Measurements from ENCODE around the gene LHX2. TPM values are rescaled to one million over a fixed set of nuclear protein-coding genes. Genes with fewer than 3 reads are reported as not detected.

Gene LHX2
- total RNA-seq, 1 experiment from 2014 or later = 1.4 TPM

DNA sequence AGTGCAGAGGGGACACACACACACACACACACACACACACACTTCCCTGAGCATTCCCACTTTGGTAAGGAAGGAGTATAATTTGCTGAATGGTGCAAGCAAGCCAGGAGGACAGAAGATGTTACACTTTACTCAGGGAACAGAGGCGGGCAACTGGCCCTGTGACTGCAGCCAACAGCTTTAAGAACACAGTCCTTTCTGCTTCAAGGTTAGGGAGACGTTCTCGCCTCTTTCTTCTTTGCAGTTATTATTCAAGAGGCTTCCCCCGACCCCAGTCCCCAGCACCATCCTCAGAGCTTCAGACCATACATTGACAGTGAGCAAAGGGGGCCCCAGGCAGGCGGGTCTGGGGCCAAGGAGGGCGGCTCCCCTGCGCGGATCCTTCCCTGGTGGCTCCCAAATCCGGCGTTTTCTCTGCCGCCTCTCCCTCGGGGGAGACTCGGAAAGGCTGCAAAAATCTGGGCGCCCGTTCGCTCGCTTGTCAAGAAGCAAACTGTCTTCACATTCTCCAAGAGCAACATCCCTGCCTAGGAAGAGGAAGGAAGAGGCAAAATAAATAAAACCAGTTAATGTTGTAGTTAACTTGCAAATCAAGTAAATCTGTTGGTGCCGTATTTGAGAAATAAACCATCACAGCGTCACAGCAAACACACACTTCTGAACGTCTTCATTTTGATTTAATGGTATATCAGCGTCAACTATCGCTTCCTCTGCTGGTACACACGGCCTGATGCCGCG is 3.8 kb upstream of the LHX2 start:
- no peaks in the 10 kb centered on the region for H3K9me2 ChIP-seq (ENCODE audit: insufficient read depth)
- H3K27ac ChIP-seq = no peak overlapping the region
- H3K9me3 ChIP-seq (ENCODE audit: insufficient read depth, low read depth) = no peaks in the 10 kb centered on the region
- no peak overlapping the region for H3K4me2 ChIP-seq
- peaks cover 32% of the 10 kb centered on the region for H3K4me1 ChIP-seq (replicated peaks; ENCODE audit: insufficient read depth)
- no TSS peak for BruUV-seq (replicated peaks)
- no peak overlapping the region for H2AFZ ChIP-seq
- H3K27me3 ChIP-seq (ENCODE audit: insufficient read depth, low read depth) = no peaks in the 10 kb centered on the region; the same call in 1 of the 2 replicates
- no peaks in the 10 kb centered on the region for H3K36me3 ChIP-seq (ENCODE audit: low read depth)
- peaks cover 9% of the 10 kb centered on the region; the same call in 1 of the 2 replicates for H3F3A ChIP-seq (ENCODE audit: insufficient read depth, low read depth)
- CTCF ChIA-PET = interaction anchor here (0.7 kb wide), 1 partner anchor 646 kb away, joined by 3 read pairs; no protein-coding TSS in a partner anchor
- H4K20me1 ChIP-seq (ENCODE audit: insufficient read depth) = no peaks in the 10 kb centered on the region
- POLR2A ChIA-PET (ENCODE audit: unreplicated experiment) = no interaction called here
- TF ChIP-seq EZH2 (IDR thresholded peaks at IDR 0.05; ENCODE audit: low read depth) = no peak
- TF ChIP-seq, protein P1, sequence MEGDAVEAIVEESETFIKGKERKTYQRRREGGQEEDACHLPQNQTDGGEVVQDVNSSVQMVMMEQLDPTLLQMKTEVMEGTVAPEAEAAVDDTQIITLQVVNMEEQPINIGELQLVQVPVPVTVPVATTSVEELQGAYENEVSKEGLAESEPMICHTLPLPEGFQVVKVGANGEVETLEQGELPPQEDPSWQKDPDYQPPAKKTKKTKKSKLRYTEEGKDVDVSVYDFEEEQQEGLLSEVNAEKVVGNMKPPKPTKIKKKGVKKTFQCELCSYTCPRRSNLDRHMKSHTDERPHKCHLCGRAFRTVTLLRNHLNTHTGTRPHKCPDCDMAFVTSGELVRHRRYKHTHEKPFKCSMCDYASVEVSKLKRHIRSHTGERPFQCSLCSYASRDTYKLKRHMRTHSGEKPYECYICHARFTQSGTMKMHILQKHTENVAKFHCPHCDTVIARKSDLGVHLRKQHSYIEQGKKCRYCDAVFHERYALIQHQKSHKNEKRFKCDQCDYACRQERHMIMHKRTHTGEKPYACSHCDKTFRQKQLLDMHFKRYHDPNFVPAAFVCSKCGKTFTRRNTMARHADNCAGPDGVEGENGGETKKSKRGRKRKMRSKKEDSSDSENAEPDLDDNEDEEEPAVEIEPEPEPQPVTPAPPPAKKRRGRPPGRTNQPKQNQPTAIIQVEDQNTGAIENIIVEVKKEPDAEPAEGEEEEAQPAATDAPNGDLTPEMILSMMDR (conservative IDR thresholded peaks at IDR 0.05) = no peak
- no peak overlapping the region for H3K4me3 ChIP-seq
- intact Hi-C loops (cut with micrococcal nuclease; ENCODE audit: unreplicated experiment) = no loop called here
- H3K79me2 ChIP-seq (ENCODE audit: low read depth) = no peaks in the 10 kb centered on the region
- no peak for DNase-seq

DNA sequence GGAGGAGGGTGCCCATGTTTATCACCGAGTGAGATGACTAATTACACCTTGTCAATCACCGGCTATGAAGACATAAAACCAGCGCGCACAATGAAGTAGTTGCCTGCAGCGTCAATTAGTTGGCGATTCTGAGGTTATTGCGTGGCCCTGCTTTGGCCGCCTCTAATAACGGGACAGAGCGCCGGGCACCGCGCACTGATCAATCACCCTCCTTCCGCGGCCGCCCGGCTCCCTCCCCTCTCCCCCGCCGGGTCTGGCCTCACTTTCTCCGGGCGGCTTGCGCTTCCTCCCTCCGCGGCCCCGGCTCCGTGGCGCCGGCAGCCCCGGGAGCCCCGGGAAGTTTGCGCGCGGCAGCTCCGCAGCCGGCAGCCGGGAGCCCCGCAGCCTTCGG is 3.3 kb upstream of the LHX2 start:
- ChIA-PET CTCF (no interaction called here), POLR2A (ENCODE audit: unreplicated experiment) (no interaction called here)
- no peak overlapping the region for H2AFZ ChIP-seq
- no peak for DNase-seq
- no peaks in the 10 kb centered on the region for H3K9me2 ChIP-seq (ENCODE audit: insufficient read depth)
- intact Hi-C loops (cut with micrococcal nuclease; ENCODE audit: unreplicated experiment) = no loop called here
- no peaks in the 10 kb centered on the region for H3K79me2 ChIP-seq (ENCODE audit: low read depth)
- no peak overlapping the region for H3K27ac ChIP-seq
- H3K4me2 ChIP-seq = no peak overlapping the region
- H3K4me3 ChIP-seq = no peak overlapping the region
- peaks cover 4% of the 10 kb centered on the region; the same call in 1 of the 2 replicates for H3F3A ChIP-seq (ENCODE audit: insufficient read depth, low read depth)
- peaks cover 29% of the 10 kb centered on the region for H3K4me1 ChIP-seq (replicated peaks; ENCODE audit: insufficient read depth)
- TF ChIP-seq, protein P1 (conservative IDR thresholded peaks at IDR 0.05) = no peak
- TF ChIP-seq EZH2 (IDR thresholded peaks at IDR 0.05; ENCODE audit: low read depth) = no peak
- no peaks in the 10 kb centered on the region for H4K20me1 ChIP-seq (ENCODE audit: insufficient read depth)
- no peaks in the 10 kb centered on the region for H3K36me3 ChIP-seq (ENCODE audit: low read depth)
- BruUV-seq (replicated peaks) = no TSS peak
- no peaks in the 10 kb centered on the region for H3K9me3 ChIP-seq (ENCODE audit: insufficient read depth, low read depth)
- H3K27me3 ChIP-seq (ENCODE audit: insufficient read depth, low read depth) = no peaks in the 10 kb centered on the region; the same call in 1 of the 2 replicates

DNA sequence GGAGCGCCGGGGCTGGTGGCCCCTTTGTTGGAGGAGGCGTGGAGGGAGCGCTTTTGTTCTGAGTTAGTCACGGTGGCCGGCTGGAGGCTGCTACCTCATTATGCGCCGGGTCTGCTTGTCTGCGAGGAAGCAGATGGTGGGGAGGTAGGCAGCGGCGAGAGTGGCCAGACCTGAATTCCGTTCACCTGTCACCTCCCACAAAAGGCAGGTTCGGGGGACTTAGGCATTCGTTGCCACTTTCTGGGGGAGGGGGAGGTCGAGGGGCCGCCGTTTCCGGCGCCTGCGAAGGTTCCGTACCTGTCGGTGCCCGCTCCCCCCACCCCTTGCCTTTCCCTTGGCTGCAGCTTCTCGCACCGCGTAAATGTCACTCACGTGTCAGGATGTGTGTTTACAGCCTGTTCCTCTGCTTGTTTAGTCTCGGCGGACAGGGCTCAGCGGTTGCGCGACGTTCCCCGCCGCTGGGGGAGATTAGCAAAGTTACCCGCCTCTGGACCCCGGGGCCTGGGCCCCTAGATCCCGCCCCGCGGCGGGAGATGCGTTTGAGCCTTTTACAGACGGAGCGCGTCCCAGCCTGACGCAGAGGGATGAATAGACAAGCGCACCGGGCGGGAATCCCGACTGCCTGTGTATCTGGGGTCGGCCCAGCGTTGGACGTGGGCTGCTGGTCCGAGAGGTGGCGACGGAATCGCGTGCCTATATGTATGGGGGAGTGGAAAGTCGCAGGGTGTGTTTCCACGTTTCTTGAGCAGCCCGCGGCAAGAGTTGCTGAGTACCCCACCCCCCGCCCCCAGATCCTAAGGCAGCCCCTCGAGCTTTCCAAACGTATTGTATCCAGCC is 2.7 kb upstream of the LHX2 start:
- no peak overlapping the region for H3K4me3 ChIP-seq
- POLR2A ChIA-PET (ENCODE audit: unreplicated experiment) = no interaction called here
- no peak overlapping the region for H2AFZ ChIP-seq
- H3K27me3 ChIP-seq (ENCODE audit: insufficient read depth, low read depth) = no peaks in the 10 kb centered on the region
- no peak overlapping the region for H3K4me2 ChIP-seq
- CTCF ChIA-PET = no interaction called here
- H3F3A ChIP-seq (ENCODE audit: insufficient read depth, low read depth) = no peaks in the 10 kb centered on the region
- TF ChIP-seq EZH2 (IDR thresholded peaks at IDR 0.05; ENCODE audit: low read depth) = no peak
- TF ChIP-seq, protein P1 (conservative IDR thresholded peaks at IDR 0.05) = no peak
- H3K4me1 ChIP-seq (replicated peaks; ENCODE audit: insufficient read depth) = peaks cover 23% of the 10 kb centered on the region
- no TSS peak for BruUV-seq (replicated peaks)
- DNase-seq = no peak
- no peak overlapping the region for H3K27ac ChIP-seq
- H3K79me2 ChIP-seq (ENCODE audit: low read depth) = no peaks in the 10 kb centered on the region
- H3K9me3 ChIP-seq (ENCODE audit: insufficient read depth, low read depth) = no peaks in the 10 kb centered on the region
- H3K36me3 ChIP-seq (ENCODE audit: low read depth) = no peaks in the 10 kb centered on the region
- H3K9me2 ChIP-seq (ENCODE audit: insufficient read depth) = no peaks in the 10 kb centered on the region
- no peaks in the 10 kb centered on the region for H4K20me1 ChIP-seq (ENCODE audit: insufficient read depth)
- intact Hi-C loops (cut with micrococcal nuclease; ENCODE audit: unreplicated experiment) = no loop called here

All from PC-9 (cell line).